HepG2 (cell line): ENCODE results near the gene NUDT6. TPM values are rescaled to one million over a fixed set of nuclear protein-coding genes. Genes with fewer than 3 reads are reported as not detected.

Experiments
- CHCHD3 ChIP-seq: sonication (generic); formaldehyde crosslinking; IDR thresholded peaks from 2 replicates; pipeline ENCODE4 v1.8.0; 2022; ENCODE audit warnings: mild to moderate bottlenecking, missing genetic modification reagents, moderate library complexity
- FOXK2 ChIP-seq: fragments of 450-650 bp; IDR thresholded peaks from 2 replicates; pipeline ENCODE4 v1.6.1; 2016
- FOXO1 ChIP-seq: sonication (generic); formaldehyde crosslinking; IDR thresholded peaks from 2 replicates; pipeline ENCODE4 v1.4.0; 2020; ENCODE audit warnings: missing genetic modification reagents
- JARID2 ChIP-seq: sonication (generic); formaldehyde crosslinking; IDR thresholded peaks from 2 replicates; pipeline ENCODE4 v1.8.1; 2023; ENCODE audit warnings: missing genetic modification reagents, inconsistent platforms; ENCODE audit not compliant: insufficient replicate concordance
- KDM5A ChIP-seq: fragments of 200-600 bp; sonication (generic); IDR thresholded peaks from 2 replicates; pipeline ENCODE4 v1.7.0; 2018; ENCODE audit warnings: antibody characterized with exemption, mild to moderate bottlenecking, low read length, borderline replicate concordance
- KLF16 ChIP-seq, 2 experiments: sonication (generic) in 1 of 2; formaldehyde crosslinking in 1 of 2; IDR thresholded peaks; 2 replicates each; pipeline versions ENCODE4 v1.6.1 to v1.8.0; 2016 to 2023; ENCODE audit warnings: missing genetic modification reagents in 2 of 2, missing compliant biosample characterization in 1 of 2
- MAFK ChIP-seq, 2 experiments: IDR thresholded peaks in 1 of 2; conservative IDR thresholded peaks in 1 of 2; 2 replicates each; pipeline ENCODE4 v1.6.1; 2011; ENCODE audit warnings: improper control_type of control experiment in 2 of 2, low read length in 2 of 2
- NFIB ChIP-seq: sonication (generic); formaldehyde crosslinking; IDR thresholded peaks from 2 replicates; pipeline ENCODE4 v1.9.0; 2021; ENCODE audit warnings: missing genetic modification reagents, mild to moderate bottlenecking, borderline replicate concordance
- PAWR ChIP-seq: sonication (generic); formaldehyde crosslinking; IDR thresholded peaks from 2 replicates; pipeline ENCODE4 v1.4.0; 2020; ENCODE audit warnings: missing genetic modification reagents, mild to moderate bottlenecking, borderline replicate concordance
- SRSF9 ChIP-seq: fragments of 200-400 bp; formaldehyde crosslinking; IDR thresholded peaks from 2 replicates; pipeline ENCODE4 v1.6.1; 2018; ENCODE audit warnings: borderline replicate concordance, mild to moderate bottlenecking, low read depth, low read length; ENCODE audit not compliant: insufficient read depth, poor library complexity, severe bottlenecking
- ZBTB8A ChIP-seq: sonication (generic); formaldehyde crosslinking; IDR thresholded peaks from 2 replicates; pipeline ENCODE4 v1.4.0; 2020; ENCODE audit warnings: mild to moderate bottlenecking, low read depth, missing genetic modification reagents, borderline replicate concordance
- ZNF124 ChIP-seq: sonication (generic); formaldehyde crosslinking; IDR thresholded peaks from 2 replicates; pipeline ENCODE4 v1.4.0; 2020; ENCODE audit warnings: missing genetic modification reagents
- ZNF256 ChIP-seq: sonication (generic); formaldehyde crosslinking; conservative IDR thresholded peaks from 2 replicates; pipeline ENCODE4 v1.4.0; 2020; ENCODE audit warnings: missing genetic modification reagents
- ZNF264 ChIP-seq: sonication (generic); formaldehyde crosslinking; IDR thresholded peaks from 2 replicates; pipeline ENCODE4 v1.4.0; 2020; ENCODE audit warnings: missing genetic modification reagents
- ZNF329 ChIP-seq: sonication (generic); formaldehyde crosslinking; IDR thresholded peaks from 2 replicates; pipeline ENCODE4 v1.9.0; 2021; ENCODE audit warnings: low read depth, mild to moderate bottlenecking, missing genetic modification reagents
- ZNF367 ChIP-seq: sonication (generic); formaldehyde crosslinking; IDR thresholded peaks from 2 replicates; pipeline ENCODE4 v1.4.0; 2020; ENCODE audit warnings: missing genetic modification reagents, borderline replicate concordance
- ZNF549 ChIP-seq: sonication (generic); formaldehyde crosslinking; IDR thresholded peaks from 2 replicates; pipeline ENCODE4 v1.5.0; 2020; ENCODE audit warnings: missing genetic modification reagents
- ZNF557 ChIP-seq: sonication (generic); formaldehyde crosslinking; IDR thresholded peaks from 2 replicates; pipeline ENCODE4 v1.4.0; 2020; ENCODE audit warnings: missing genetic modification reagents
- ZNF747 ChIP-seq: sonication (generic); formaldehyde crosslinking; IDR thresholded peaks from 2 replicates; pipeline ENCODE4 v1.8.1; 2023; ENCODE audit warnings: missing genetic modification reagents, mild to moderate bottlenecking, borderline replicate concordance
- polyA plus RNA-seq, 8 experiments: library from polyadenylated mRNA; depleted of rRNA in 3 of 8; stranded (reverse) in 7 of 8; unstranded in 1 of 8; fragments of >200 nt; fragmentation: Illumina TruSeq in 4 of 8; extraction: Trizol in 4 of 8; gene quantifications; 2 replicates each; pipeline versions ENCODE4 v1.2.1 to v1.2.3, GENCODE V29; 2011 to 2016; ENCODE audit warnings: low read depth in 4 of 8, missing spikeins in 1 of 8, mixed read lengths in 1 of 8; ENCODE audit not compliant: insufficient read depth in 1 of 8
- total RNA-seq, 5 experiments: library from RNA; depleted of rRNA; stranded (reverse); fragments of >200 nt; fragmentation: Illumina TruSeq; extraction: Trizol; gene quantifications; 2 replicates each; pipeline ENCODE4 v1.2.3, GENCODE V29; 2016; ENCODE audit warnings: low read depth in 1 of 5
- TF ChIP-seq, protein P1 (sequence below): sonication (generic); formaldehyde crosslinking; IDR thresholded peaks from 2 replicates; pipeline ENCODE4 v1.4.0; 2020; ENCODE audit warnings: missing genetic modification reagents
- TF ChIP-seq, protein P2 (sequence below): sonication (generic); formaldehyde crosslinking; IDR thresholded peaks from 2 replicates; pipeline ENCODE4 v1.8.0; 2022; ENCODE audit warnings: missing genetic modification reagents, low read depth, mild to moderate bottlenecking, borderline replicate concordance
- TF ChIP-seq, protein P3 (sequence below): IDR thresholded peaks from 2 replicates; pipeline ENCODE4 v1.6.1; 2012; ENCODE audit warnings: inconsistent platforms
- TF ChIP-seq, protein P4 (sequence below): sonication (generic); formaldehyde crosslinking; IDR thresholded peaks from 2 replicates; pipeline ENCODE4 v1.4.0; 2020; ENCODE audit warnings: missing genetic modification reagents
- TF ChIP-seq, protein P5 (sequence below): sonication (generic); formaldehyde crosslinking; IDR thresholded peaks from 2 replicates; pipeline ENCODE4 v1.9.0; 2021; ENCODE audit warnings: missing genetic modification reagents, borderline replicate concordance

Gene NUDT6
- total and polyA plus RNA-seq, 2 of the 13 experiments (the other 11 are each of a cell fraction or from before 2014, with no cell fraction given), result 4.8 to 8.3 TPM

DNA sequence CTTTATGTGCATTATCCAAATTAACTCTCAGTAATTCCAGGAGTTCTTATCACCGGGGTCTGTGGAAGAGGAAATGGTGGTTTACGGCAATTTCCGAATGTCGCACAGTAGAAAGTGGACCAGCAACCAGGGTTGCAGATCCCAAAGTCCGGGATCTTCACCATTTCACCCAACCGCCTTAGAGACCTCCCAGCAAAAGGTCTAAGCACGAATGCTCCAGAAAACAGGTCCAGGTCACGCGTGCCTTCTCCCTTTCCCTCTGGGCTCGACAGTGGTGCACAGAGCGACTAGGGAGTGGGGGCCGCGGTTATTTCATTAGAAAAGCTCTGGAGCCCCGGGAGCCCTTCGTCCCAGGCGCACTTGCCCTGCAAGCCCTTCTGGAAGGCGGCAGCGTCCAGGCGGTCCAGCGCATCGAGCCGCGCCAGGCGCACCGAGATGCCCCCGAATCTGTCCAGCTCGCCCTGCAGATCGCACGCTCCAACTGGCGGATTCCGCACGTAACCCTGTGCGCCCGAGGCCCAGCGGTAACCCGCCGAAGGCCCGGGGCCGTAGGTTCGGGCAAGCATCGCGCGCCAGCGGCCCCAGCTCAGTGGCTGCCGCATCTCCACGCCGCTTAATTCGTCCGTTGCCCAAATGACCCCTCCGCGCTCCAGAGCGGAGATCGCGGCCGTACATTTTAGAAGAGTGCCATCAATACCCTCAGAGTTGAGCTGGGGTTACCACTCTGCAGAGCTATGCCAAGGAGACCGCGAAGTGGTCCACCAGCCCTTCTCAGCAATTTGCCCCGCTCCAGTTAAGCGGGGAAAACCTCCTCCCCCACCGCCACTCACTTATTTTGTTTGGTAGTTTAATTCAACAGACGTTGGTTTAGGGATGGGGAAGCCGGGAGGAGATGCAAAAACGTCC, at the start of gene NUDT6 (continued):
- TF ChIP-seq, protein P1, sequence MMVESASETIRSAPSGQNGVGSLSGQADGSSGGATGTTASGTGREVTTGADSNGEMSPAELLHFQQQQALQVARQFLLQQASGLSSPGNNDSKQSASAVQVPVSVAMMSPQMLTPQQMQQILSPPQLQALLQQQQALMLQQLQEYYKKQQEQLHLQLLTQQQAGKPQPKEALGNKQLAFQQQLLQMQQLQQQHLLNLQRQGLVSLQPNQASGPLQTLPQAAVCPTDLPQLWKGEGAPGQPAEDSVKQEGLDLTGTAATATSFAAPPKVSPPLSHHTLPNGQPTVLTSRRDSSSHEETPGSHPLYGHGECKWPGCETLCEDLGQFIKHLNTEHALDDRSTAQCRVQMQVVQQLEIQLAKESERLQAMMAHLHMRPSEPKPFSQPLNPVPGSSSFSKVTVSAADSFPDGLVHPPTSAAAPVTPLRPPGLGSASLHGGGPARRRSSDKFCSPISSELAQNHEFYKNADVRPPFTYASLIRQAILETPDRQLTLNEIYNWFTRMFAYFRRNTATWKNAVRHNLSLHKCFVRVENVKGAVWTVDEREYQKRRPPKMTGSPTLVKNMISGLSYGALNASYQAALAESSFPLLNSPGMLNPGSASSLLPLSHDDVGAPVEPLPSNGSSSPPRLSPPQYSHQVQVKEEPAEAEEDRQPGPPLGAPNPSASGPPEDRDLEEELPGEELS (CRISPR knock-in tag), result no peak
- TF ChIP-seq, protein P2, sequence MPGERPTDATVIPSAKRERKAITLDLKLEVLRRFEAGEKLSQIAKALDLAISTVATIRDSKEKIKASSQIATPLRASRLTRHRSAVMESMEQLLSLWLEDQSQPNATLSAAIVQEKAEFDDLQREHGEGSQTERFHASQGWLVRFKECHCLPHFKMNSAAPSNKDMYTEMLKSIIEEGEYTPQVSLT, result no peak
- no peak for TF ChIP-seq FOXO1 (CRISPR knock-in tag)
- TF ChIP-seq ZNF256 (CRISPR knock-in tag), result no peak
- no peak for TF ChIP-seq PAWR
- TF ChIP-seq ZNF557 (CRISPR knock-in tag), result no peak
- no peak for TF ChIP-seq KLF16 (CRISPR knock-in tag; IDR thresholded peaks at IDR 0.05)
- TF ChIP-seq KDM5A, result no peak; the same call in 1 of the 2 replicates
- TF ChIP-seq, protein P3, sequence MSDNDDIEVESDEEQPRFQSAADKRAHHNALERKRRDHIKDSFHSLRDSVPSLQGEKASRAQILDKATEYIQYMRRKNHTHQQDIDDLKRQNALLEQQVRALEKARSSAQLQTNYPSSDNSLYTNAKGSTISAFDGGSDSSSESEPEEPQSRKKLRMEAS, result peak; percentile 55; the same call in 1 of the 2 replicates
- no peak for TF ChIP-seq CHCHD3 (CRISPR knock-in tag)
- TF ChIP-seq MAFK (conservative IDR thresholded peaks at IDR 0.05 in 1 of 2, IDR thresholded peaks at IDR 0.05 in 1 of 2; ENCODE audit: low read length in 2 of 2), result no peak
- no peak for TF ChIP-seq ZNF549
- no peak for TF ChIP-seq SRSF9
- no peak for TF ChIP-seq JARID2 (CRISPR knock-in tag)
- TF ChIP-seq, protein P4, sequence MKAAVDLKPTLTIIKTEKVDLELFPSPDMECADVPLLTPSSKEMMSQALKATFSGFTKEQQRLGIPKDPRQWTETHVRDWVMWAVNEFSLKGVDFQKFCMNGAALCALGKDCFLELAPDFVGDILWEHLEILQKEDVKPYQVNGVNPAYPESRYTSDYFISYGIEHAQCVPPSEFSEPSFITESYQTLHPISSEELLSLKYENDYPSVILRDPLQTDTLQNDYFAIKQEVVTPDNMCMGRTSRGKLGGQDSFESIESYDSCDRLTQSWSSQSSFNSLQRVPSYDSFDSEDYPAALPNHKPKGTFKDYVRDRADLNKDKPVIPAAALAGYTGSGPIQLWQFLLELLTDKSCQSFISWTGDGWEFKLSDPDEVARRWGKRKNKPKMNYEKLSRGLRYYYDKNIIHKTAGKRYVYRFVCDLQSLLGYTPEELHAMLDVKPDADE (CRISPR knock-in tag), result no peak
- TF ChIP-seq, protein P5, sequence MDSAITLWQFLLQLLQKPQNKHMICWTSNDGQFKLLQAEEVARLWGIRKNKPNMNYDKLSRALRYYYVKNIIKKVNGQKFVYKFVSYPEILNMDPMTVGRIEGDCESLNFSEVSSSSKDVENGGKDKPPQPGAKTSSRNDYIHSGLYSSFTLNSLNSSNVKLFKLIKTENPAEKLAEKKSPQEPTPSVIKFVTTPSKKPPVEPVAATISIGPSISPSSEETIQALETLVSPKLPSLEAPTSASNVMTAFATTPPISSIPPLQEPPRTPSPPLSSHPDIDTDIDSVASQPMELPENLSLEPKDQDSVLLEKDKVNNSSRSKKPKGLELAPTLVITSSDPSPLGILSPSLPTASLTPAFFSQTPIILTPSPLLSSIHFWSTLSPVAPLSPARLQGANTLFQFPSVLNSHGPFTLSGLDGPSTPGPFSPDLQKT (CRISPR knock-in tag), result no peak
- 0 out of 2 replicates have a peak, but pooled peaks have one; percentile 66 for TF ChIP-seq ZNF329
- TF ChIP-seq FOXK2, result no peak
- no peak; the same call in 1 of the 2 replicates for TF ChIP-seq ZBTB8A (CRISPR knock-in tag)
- TF ChIP-seq ZNF264, result no peak
- TF ChIP-seq ZNF367 (CRISPR knock-in tag), result no peak
- TF ChIP-seq NFIB (CRISPR knock-in tag), result 0 out of 2 replicates have a peak, but pooled peaks have one; percentile 74
- TF ChIP-seq ZNF124 (CRISPR knock-in tag), result no peak
- TF ChIP-seq ZNF747 (CRISPR knock-in tag), result 0 out of 2 replicates have a peak, but pooled peaks have one; percentile 34
